ENCODE data around the gene CMC2.

The CMC2 gene

DNA sequence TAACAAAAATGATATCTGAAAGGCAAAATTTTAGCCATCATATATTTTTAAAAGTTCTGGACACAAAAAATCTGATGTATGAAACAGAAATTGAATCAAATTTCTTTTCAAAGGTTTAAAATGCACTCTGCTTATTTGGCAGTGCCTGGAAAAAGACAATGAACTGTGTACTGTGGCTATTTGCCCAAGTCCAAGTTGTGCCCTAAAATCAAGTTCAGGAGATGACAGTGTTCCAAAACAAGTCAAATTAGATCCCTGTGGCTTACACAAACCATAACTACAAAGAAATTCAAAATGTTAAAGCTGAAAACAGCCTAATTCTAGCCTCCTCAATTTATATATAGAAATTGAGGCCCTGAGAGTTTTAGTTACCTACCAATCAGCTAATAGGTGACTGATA lies 25.6 kb downstream of the CMC2 start:
- POLR2A ChIA-PET, result no interaction called here
- TF ChIP-seq SP1 (IDR thresholded peaks at IDR 0.05), result no peak
- no peak for TF ChIP-seq TARDBP (IDR thresholded peaks at IDR 0.05)
- TF ChIP-seq, protein P1, sequence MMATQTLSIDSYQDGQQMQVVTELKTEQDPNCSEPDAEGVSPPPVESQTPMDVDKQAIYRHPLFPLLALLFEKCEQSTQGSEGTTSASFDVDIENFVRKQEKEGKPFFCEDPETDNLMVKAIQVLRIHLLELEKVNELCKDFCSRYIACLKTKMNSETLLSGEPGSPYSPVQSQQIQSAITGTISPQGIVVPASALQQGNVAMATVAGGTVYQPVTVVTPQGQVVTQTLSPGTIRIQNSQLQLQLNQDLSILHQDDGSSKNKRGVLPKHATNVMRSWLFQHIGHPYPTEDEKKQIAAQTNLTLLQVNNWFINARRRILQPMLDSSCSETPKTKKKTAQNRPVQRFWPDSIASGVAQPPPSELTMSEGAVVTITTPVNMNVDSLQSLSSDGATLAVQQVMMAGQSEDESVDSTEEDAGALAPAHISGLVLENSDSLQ (IDR thresholded peaks at IDR 0.05), result no peak
- TF ChIP-seq ARNT (IDR thresholded peaks at IDR 0.05), result no peak
- no peak for TF ChIP-seq L3MBTL2 (conservative IDR thresholded peaks at IDR 0.05)
- TF ChIP-seq FOXM1 (IDR thresholded peaks at IDR 0.05; ENCODE audit: borderline replicate concordance), result no peak
- TF ChIP-seq SUZ12 (IDR thresholded peaks at IDR 0.05), result no peak
- TF ChIP-seq LEF1 (IDR thresholded peaks at IDR 0.05; ENCODE audit: borderline replicate concordance), result no peak
- no peak for TF ChIP-seq ZNF384 (IDR thresholded peaks at IDR 0.05)
- TF ChIP-seq ELF4 (IDR thresholded peaks at IDR 0.05), result no peak
- no peak for TF ChIP-seq BHLHE40 (IDR thresholded peaks at IDR 0.05; ENCODE audit: borderline replicate concordance)
- no peak for TF ChIP-seq FOXA1 (IDR thresholded peaks at IDR 0.05)
- no peak for TF ChIP-seq CTBP1 (IDR thresholded peaks at IDR 0.05; ENCODE audit: borderline replicate concordance)
- no peak for TF ChIP-seq NFRKB (IDR thresholded peaks at IDR 0.05)
- TF ChIP-seq FOXK2 (IDR thresholded peaks at IDR 0.05), result no peak
- no peak for TF ChIP-seq HDGF (IDR thresholded peaks at IDR 0.05; ENCODE audit: borderline replicate concordance)
- no peak for DNase-seq (ENCODE audit: extremely low spot score)
- CTCF ChIA-PET, result no interaction called here

DNA sequence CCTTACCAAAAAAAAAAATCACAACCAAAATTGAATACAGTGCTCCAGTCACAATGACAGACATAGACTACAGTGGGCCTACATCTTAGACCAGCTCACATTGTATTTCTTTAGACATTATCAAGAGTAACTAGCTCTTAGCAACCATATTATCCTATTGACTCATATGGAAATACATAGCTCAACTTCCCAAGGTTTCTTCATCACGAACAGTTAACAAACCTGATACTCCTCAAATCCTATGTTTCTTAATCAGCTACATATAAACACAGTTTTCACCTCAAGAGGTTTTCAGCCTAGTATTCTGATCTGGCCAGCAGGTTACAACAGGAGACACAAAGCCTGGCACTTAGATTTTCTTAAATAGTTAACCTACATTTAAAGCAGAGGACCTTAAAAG lies 29.7 kb downstream of the CMC2 start:
- ChIA-PET CTCF (no interaction called here), POLR2A (no interaction called here)

DNA sequence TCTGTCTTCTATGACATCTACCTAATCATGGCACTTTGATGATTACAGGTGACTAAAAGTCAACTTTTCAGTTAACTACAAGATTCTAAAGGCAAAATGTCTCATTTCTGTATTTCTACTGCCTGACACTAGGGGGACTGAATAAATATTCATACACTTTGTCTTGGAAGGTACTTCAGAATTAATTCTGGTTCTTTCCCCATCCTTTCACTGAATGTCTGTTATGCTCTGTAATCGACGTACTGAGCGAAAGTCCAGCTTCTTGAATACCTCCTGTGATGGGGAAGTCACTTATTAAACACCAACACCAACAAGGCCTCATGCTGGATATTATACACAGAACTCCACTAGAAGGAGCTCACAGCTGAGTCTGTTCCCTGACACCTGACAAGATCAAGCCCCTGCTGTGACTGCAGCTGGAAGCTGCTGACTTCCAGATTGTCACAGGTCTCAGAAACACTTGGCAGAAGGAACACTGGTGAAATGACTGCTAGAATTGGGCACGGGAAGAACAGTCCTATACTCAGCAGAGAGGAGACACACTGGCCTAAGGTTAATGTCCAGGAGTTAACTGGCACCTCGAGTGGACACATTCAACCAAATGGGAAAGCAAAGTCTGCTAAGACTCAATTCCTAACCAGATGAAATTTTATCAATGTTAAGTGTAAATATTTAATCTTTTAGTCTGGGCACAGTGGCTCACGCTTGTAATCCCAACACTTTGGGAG lies 31.9 kb downstream of the CMC2 start:
- DNase-seq (ENCODE audit: extremely low spot score), result no peak
- TF ChIP-seq L3MBTL2 (conservative IDR thresholded peaks at IDR 0.05), result no peak
- no peak for TF ChIP-seq ELF4 (IDR thresholded peaks at IDR 0.05)
- no peak for TF ChIP-seq FOXA1 (IDR thresholded peaks at IDR 0.05)
- no peak for TF ChIP-seq LEF1 (IDR thresholded peaks at IDR 0.05; ENCODE audit: borderline replicate concordance)
- no peak for TF ChIP-seq ZNF384 (IDR thresholded peaks at IDR 0.05)
- no peak for TF ChIP-seq BHLHE40 (IDR thresholded peaks at IDR 0.05; ENCODE audit: borderline replicate concordance)
- no peak for TF ChIP-seq NFRKB (IDR thresholded peaks at IDR 0.05)
- TF ChIP-seq TARDBP (IDR thresholded peaks at IDR 0.05), result no peak
- TF ChIP-seq CTBP1 (IDR thresholded peaks at IDR 0.05; ENCODE audit: borderline replicate concordance), result no peak
- no peak for TF ChIP-seq FOXK2 (IDR thresholded peaks at IDR 0.05)
- no peak for TF ChIP-seq SP1 (IDR thresholded peaks at IDR 0.05)
- TF ChIP-seq, protein P1 (IDR thresholded peaks at IDR 0.05), result no peak
- no peak for TF ChIP-seq HDGF (IDR thresholded peaks at IDR 0.05; ENCODE audit: borderline replicate concordance)
- no peak for TF ChIP-seq ARNT (IDR thresholded peaks at IDR 0.05)
- TF ChIP-seq FOXM1 (IDR thresholded peaks at IDR 0.05; ENCODE audit: borderline replicate concordance), result no peak
- no peak for TF ChIP-seq SUZ12 (IDR thresholded peaks at IDR 0.05)
- POLR2A ChIA-PET, result no interaction called here
- CTCF ChIA-PET, result interaction anchor here (0.6 to 1.5 kb wide), 10 partner anchors 9 to 1533 kb away, joined by 3 to 7 read pairs (median 3); no protein-coding TSS in a partner anchor

More for the DNA sequence above, 29.7 kb downstream of the CMC2 start:
- no peak for DNase-seq (ENCODE audit: extremely low spot score)
- TF ChIP-seq SP1 (IDR thresholded peaks at IDR 0.05), result no peak
- TF ChIP-seq ARNT (IDR thresholded peaks at IDR 0.05), result no peak
- TF ChIP-seq L3MBTL2 (conservative IDR thresholded peaks at IDR 0.05), result no peak
- TF ChIP-seq ELF4 (IDR thresholded peaks at IDR 0.05), result no peak
- no peak for TF ChIP-seq FOXK2 (IDR thresholded peaks at IDR 0.05)
- TF ChIP-seq LEF1 (IDR thresholded peaks at IDR 0.05; ENCODE audit: borderline replicate concordance), result no peak
- TF ChIP-seq HDGF (IDR thresholded peaks at IDR 0.05; ENCODE audit: borderline replicate concordance), result no peak
- TF ChIP-seq TARDBP (IDR thresholded peaks at IDR 0.05), result no peak
- TF ChIP-seq FOXM1 (IDR thresholded peaks at IDR 0.05; ENCODE audit: borderline replicate concordance), result no peak
- no peak for TF ChIP-seq ZNF384 (IDR thresholded peaks at IDR 0.05)
- TF ChIP-seq NFRKB (IDR thresholded peaks at IDR 0.05), result no peak
- TF ChIP-seq FOXA1 (IDR thresholded peaks at IDR 0.05), result no peak
- no peak for TF ChIP-seq CTBP1 (IDR thresholded peaks at IDR 0.05; ENCODE audit: borderline replicate concordance)
- TF ChIP-seq SUZ12 (IDR thresholded peaks at IDR 0.05), result no peak
- TF ChIP-seq BHLHE40 (IDR thresholded peaks at IDR 0.05; ENCODE audit: borderline replicate concordance), result no peak
- TF ChIP-seq, protein P1 (IDR thresholded peaks at IDR 0.05), result no peak

DNA sequence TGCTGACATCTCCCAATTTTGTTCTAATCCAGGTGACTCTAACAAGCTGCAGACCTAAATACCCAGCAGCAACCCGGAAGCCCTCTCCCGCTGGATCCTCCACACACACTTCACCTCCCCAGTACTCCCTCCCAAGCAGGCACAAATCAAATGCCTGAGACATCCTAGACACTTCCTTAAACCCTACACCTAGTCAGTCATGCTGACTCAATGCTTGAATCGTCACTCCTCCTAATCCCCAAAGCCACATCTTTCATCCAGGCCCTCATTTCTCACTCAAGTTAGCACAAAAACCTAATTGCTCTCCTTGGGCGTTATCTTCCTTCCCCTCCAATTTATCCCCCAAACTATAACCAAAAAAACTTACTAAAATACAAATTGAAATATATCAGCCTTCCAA lies 32.7 kb downstream of the CMC2 start:
- TF ChIP-seq ARNT (IDR thresholded peaks at IDR 0.05), result no peak
- TF ChIP-seq FOXM1 (IDR thresholded peaks at IDR 0.05; ENCODE audit: borderline replicate concordance), result no peak
- TF ChIP-seq ELF4 (IDR thresholded peaks at IDR 0.05), result no peak
- no peak for TF ChIP-seq BHLHE40 (IDR thresholded peaks at IDR 0.05; ENCODE audit: borderline replicate concordance)
- TF ChIP-seq NFRKB (IDR thresholded peaks at IDR 0.05), result no peak
- no peak for TF ChIP-seq TARDBP (IDR thresholded peaks at IDR 0.05)
- TF ChIP-seq HDGF (IDR thresholded peaks at IDR 0.05; ENCODE audit: borderline replicate concordance), result no peak
- TF ChIP-seq FOXA1 (IDR thresholded peaks at IDR 0.05), result no peak
- no peak for TF ChIP-seq LEF1 (IDR thresholded peaks at IDR 0.05; ENCODE audit: borderline replicate concordance)
- no peak for DNase-seq (ENCODE audit: extremely low spot score)
- POLR2A ChIA-PET, result no interaction called here
- CTCF ChIA-PET, result interaction anchor here (1.5 kb wide), 1 partner anchor 10 kb away, joined by 7 read pairs; no protein-coding TSS in a partner anchor

DNA sequence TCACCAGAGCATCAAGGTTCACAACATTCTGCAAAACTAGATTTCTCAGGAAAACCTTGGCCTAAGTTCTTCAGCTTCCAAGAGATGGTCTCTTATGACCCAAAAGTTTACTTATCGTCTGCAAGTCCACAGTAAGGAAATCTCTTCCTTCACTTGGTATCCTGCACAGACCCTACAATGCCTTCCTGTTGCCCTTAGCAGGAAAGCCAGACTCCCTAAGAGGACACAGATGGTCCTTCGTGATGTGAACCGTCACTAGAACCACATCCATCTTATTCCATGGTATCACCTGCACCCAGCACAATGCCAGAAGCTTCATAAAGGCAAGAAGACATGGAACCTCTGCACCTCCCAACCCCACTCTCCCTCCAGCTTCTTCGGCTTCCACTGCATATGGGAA lies 34.1 kb downstream of the CMC2 start:
- CTCF ChIA-PET, result interaction anchor here (1.4 kb wide), 1 partner anchor 24 kb away, joined by 6 read pairs; no protein-coding TSS in a partner anchor
- POLR2A ChIA-PET, result interaction anchor here (0.8 kb wide), 1 partner anchor 34 kb away, joined by 3 read pairs; the partner anchor contains the start of genes CENPN and CMC2
- DNase-seq (ENCODE audit: extremely low spot score), result no peak
- no peak for TF ChIP-seq NFRKB (IDR thresholded peaks at IDR 0.05)
- no peak for TF ChIP-seq HDGF (IDR thresholded peaks at IDR 0.05; ENCODE audit: borderline replicate concordance)
- TF ChIP-seq, protein P1 (IDR thresholded peaks at IDR 0.05), result no peak
- no peak for TF ChIP-seq SP1 (IDR thresholded peaks at IDR 0.05)
- no peak for TF ChIP-seq TARDBP (IDR thresholded peaks at IDR 0.05)
